ENCODE data around the gene MOGAT2. TPM values are rescaled to one million over a fixed set of nuclear protein-coding genes. Genes with fewer than 3 reads are reported as not detected.

Gene MOGAT2
- total RNA-seq, 1 donor from 2014 or later, result not detected

DNA sequence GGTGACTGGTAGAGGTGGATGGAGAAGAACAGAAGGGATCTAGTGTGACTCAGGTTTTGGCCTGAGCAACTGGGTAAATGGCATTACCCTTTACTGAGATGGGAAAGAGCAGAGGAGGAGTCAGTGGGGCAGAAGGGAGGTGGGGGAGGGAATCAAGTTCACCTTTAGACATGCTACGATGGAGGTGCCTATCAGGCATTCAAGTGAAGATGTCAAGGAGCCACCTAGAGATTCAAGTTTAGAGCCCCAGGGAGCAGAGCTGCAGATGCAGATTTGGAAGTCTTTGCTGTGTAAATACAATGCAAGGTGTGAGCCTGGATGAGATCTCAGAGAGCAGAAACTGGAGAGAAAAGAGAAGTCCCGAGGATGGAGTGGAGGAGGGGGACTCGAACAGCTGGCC lies 979 bp upstream of the MOGAT2 start:
- TF ChIP-seq EZH2 (IDR thresholded peaks at IDR 0.05; ENCODE audit: insufficient read depth, low read length), result no peak
- TF ChIP-seq, protein P1, sequence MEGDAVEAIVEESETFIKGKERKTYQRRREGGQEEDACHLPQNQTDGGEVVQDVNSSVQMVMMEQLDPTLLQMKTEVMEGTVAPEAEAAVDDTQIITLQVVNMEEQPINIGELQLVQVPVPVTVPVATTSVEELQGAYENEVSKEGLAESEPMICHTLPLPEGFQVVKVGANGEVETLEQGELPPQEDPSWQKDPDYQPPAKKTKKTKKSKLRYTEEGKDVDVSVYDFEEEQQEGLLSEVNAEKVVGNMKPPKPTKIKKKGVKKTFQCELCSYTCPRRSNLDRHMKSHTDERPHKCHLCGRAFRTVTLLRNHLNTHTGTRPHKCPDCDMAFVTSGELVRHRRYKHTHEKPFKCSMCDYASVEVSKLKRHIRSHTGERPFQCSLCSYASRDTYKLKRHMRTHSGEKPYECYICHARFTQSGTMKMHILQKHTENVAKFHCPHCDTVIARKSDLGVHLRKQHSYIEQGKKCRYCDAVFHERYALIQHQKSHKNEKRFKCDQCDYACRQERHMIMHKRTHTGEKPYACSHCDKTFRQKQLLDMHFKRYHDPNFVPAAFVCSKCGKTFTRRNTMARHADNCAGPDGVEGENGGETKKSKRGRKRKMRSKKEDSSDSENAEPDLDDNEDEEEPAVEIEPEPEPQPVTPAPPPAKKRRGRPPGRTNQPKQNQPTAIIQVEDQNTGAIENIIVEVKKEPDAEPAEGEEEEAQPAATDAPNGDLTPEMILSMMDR (IDR thresholded peaks at IDR 0.05; ENCODE audit: insufficient read depth, low read depth, low read length), result no peak
- H3K79me2 ChIP-seq (ENCODE audit: insufficient read depth, low read length), result no peaks in the 10 kb centered on the region
- no peak for FAIRE-seq

DNA sequence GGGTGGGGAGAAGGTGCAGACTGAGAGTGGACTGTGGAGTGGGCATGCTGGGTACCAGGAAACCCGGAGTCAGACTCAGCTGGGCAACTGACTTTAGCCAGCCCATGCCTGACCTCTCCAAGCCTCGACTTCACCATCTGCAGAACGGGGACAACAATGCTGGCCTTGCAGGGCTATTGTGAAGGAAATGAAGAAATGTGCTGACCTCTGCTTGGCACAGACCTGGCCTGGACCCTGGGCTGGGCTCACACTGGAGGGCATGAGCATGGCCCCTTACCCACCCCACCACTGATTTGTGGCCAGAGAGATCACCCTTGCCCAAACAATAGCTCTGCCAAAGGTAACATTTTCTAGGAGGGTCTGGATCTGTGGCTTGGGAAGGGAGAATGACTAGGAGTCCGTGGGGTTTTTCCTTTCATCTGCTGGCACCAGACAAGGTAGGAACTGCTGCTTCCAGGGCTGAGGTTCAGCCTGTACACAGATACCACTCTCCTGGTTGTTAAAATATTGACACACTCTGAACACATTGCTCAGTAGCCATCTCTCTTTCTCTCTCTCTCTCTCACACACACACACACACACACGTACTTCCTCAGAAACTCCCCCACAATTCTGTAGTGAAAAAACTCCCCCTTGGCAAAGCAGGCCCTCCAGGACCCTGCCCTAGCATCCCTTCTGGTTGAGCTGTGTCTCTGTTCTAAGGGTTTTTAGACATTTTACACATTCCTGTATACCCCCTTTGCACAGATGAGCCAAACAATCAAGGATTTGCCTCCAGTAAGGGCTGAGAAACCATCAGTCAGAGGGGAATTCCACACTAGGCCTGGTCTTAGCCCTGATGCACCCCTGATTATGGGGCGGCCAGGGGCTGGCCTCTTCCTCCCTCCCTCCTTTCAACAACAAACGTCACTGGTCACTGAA lies 1.0 kb downstream of the MOGAT2 start:
- H3K4me1 ChIP-seq (ENCODE audit: insufficient read depth, low read length), result no peaks in the 10 kb centered on the region
- no peaks in the 10 kb centered on the region for H4K20me1 ChIP-seq (ENCODE audit: insufficient read depth, low read length)
- peaks cover 11% of the 10 kb centered on the region for H3K27me3 ChIP-seq (ENCODE audit: insufficient read depth, low read length)
- no peak for TF ChIP-seq EZH2 (IDR thresholded peaks at IDR 0.05; ENCODE audit: insufficient read depth, low read length)
- TF ChIP-seq, protein P1 (IDR thresholded peaks at IDR 0.05; ENCODE audit: insufficient read depth, low read depth, low read length), result no peak
- no peak overlapping the region for H3K4me2 ChIP-seq (ENCODE audit: low read length)
- H2AFZ ChIP-seq (ENCODE audit: low read depth, low read length), result no peak overlapping the region
- peaks cover 2% of the 10 kb centered on the region for H3K36me3 Mint-ChIP-seq (ENCODE audit: low read depth, unreplicated experiment)
- H3K27ac Mint-ChIP-seq (ENCODE audit: unreplicated experiment), result no peak overlapping the region
- no peaks in the 10 kb centered on the region for H3K9me3 Mint-ChIP-seq (ENCODE audit: unreplicated experiment)
- H3K9ac ChIP-seq (ENCODE audit: low read length), result no peak overlapping the region
- H3K79me2 ChIP-seq (ENCODE audit: insufficient read depth, low read length), result no peaks in the 10 kb centered on the region
- no peaks in the 10 kb centered on the region for H3K36me3 ChIP-seq (ENCODE audit: insufficient read depth, low read length)
- no peaks in the 10 kb centered on the region for H3K9me3 ChIP-seq (ENCODE audit: insufficient read depth, low read depth, low read length)
- peaks cover 44% of the 10 kb centered on the region for H3K27me3 Mint-ChIP-seq (ENCODE audit: low read depth, unreplicated experiment)
- H3K4me3 Mint-ChIP-seq (ENCODE audit: unreplicated experiment), result no peak overlapping the region
- no peak for DNase-seq (ENCODE audit: low read depth)
- peaks cover 5% of the 10 kb centered on the region for H3K4me1 Mint-ChIP-seq (ENCODE audit: low read depth, unreplicated experiment)
- no peak overlapping the region for H3K4me3 ChIP-seq (ENCODE audit: insufficient read depth, low read depth, low read length)
- FAIRE-seq, result no peak
- no peak overlapping the region for H3K27ac ChIP-seq (ENCODE audit: low read depth, low read length)

More for the DNA sequence above, 979 bp upstream of the MOGAT2 start:
- H3K4me1 ChIP-seq (ENCODE audit: insufficient read depth, low read length), result no peaks in the 10 kb centered on the region
- H3K4me1 Mint-ChIP-seq (ENCODE audit: low read depth, unreplicated experiment), result peaks cover 5% of the 10 kb centered on the region
- peaks cover 16% of the 10 kb centered on the region for H3K27me3 ChIP-seq (ENCODE audit: insufficient read depth, low read length)
- no peaks in the 10 kb centered on the region for H3K9me3 ChIP-seq (ENCODE audit: insufficient read depth, low read depth, low read length)
- DNase-seq (ENCODE audit: low read depth), result no peak
- no peaks in the 10 kb centered on the region for H3K36me3 ChIP-seq (ENCODE audit: insufficient read depth, low read length)
- H3K27me3 Mint-ChIP-seq (ENCODE audit: low read depth, unreplicated experiment), result peaks cover 56% of the 10 kb centered on the region
- H3K4me3 Mint-ChIP-seq (ENCODE audit: unreplicated experiment), result no peak overlapping the region
- H3K4me2 ChIP-seq (ENCODE audit: low read length), result no peak overlapping the region
- no peak overlapping the region for H3K27ac Mint-ChIP-seq (ENCODE audit: unreplicated experiment)
- H4K20me1 ChIP-seq (ENCODE audit: insufficient read depth, low read length), result no peaks in the 10 kb centered on the region
- H3K9me3 Mint-ChIP-seq (ENCODE audit: unreplicated experiment), result no peaks in the 10 kb centered on the region
- H3K27ac ChIP-seq (ENCODE audit: low read depth, low read length), result no peak overlapping the region
- H3K36me3 Mint-ChIP-seq (ENCODE audit: low read depth, unreplicated experiment), result peaks cover 2% of the 10 kb centered on the region
- no peak overlapping the region for H3K9ac ChIP-seq (ENCODE audit: low read length)
- H2AFZ ChIP-seq (ENCODE audit: low read depth, low read length), result no peak overlapping the region
- H3K4me3 ChIP-seq (ENCODE audit: insufficient read depth, low read depth, low read length), result no peak overlapping the region

Measured in astrocyte (in vitro differentiated cells and primary cell).